Measurements from ENCODE around the gene GGCT. TPM values are rescaled to one million over a fixed set of nuclear protein-coding genes. Genes with fewer than 3 reads are reported as not detected.

The GGCT gene
- total and polyA plus RNA-seq, 12 donors: 18.6 to 67.8 (median 41.3) TPM

DNA sequence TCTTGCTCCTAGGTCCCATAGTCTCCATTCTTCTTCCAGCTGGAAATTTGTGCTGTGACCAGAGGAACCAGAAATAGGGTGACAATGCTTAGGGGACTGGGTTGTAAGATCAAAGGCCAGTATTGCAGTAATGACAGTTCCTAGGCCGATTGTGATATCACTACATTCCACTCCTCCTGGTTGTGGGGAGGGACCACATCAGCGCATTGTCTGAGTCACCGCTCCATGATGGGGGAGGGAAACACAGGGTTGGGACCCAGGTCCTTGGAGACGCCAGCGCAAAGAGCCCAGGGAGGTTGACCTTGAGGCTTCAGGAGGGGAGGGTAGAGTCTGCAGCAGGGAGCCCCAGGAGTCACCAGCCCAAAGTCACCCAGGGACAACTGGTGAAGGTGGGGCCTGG is 20.8 kb upstream of the GGCT start:
- no peaks in the 10 kb centered on the region for H3K9me3 ChIP-seq (replicated peaks in 1 of 3)
- H3K27me3 ChIP-seq: no peaks in the 10 kb centered on the region
- no peak overlapping the region for H3K27ac ChIP-seq
- peak; percentile 43 to 79 (median 68) for DNase-seq
- no peak overlapping the region for H3K4me3 ChIP-seq
- H3K4me1 ChIP-seq (replicated peaks in 1 of 2): peaks cover 7 to 11% of the 10 kb centered on the region in 2 donors
- 38 to 53% (median 46%) methylated on average over 5 of the region's 5 CpGs; no CpG with 5 or more reads in 1 of the 4 donors for WGBS, 4 donors
- intact Hi-C loops (cut with DNase I): no loop called here
- TF ChIP-seq POLR2A (IDR thresholded peaks at IDR 0.05): no peak
- TF ChIP-seq, protein P1, sequence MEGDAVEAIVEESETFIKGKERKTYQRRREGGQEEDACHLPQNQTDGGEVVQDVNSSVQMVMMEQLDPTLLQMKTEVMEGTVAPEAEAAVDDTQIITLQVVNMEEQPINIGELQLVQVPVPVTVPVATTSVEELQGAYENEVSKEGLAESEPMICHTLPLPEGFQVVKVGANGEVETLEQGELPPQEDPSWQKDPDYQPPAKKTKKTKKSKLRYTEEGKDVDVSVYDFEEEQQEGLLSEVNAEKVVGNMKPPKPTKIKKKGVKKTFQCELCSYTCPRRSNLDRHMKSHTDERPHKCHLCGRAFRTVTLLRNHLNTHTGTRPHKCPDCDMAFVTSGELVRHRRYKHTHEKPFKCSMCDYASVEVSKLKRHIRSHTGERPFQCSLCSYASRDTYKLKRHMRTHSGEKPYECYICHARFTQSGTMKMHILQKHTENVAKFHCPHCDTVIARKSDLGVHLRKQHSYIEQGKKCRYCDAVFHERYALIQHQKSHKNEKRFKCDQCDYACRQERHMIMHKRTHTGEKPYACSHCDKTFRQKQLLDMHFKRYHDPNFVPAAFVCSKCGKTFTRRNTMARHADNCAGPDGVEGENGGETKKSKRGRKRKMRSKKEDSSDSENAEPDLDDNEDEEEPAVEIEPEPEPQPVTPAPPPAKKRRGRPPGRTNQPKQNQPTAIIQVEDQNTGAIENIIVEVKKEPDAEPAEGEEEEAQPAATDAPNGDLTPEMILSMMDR (IDR thresholded peaks at IDR 0.05): no peak
- H3K36me3 ChIP-seq (replicated peaks in 1 of 2): no peaks in the 10 kb centered on the region

DNA sequence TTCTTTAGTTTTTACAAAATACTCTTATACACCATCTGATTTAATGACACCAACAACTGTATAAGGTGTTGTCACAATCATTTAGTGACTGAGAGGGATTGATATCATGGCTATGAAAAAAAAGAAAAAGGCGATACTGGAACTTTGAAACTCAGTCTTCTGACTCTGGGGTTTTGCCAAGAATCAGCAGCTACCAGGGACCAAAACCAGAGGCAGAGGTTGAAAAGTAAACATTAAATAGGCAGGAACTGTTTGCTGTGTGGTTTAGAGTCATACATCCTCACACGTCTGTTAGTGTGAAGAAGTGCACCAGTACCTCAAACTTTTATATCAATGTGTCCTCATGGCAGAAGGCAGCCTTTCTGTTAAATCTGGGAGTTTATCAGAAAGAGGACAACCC is 19.9 kb upstream of the GGCT start:
- Histone ChIP-seq H3K27me3 (no peaks in the 10 kb centered on the region), H3K27ac (no peak overlapping the region), H3K9me3 (replicated peaks in 1 of 3) (no peaks in the 10 kb centered on the region), H3K4me1 (replicated peaks in 1 of 2) (peaks cover 8 to 11% of the 10 kb centered on the region in 2 donors), H3K4me3 (no peak overlapping the region), H3K36me3 (replicated peaks in 1 of 2) (no peaks in the 10 kb centered on the region)
- 85 to 94% (median 87%) methylated on average over 2 of the region's 2 CpGs for WGBS, 4 donors
- intact Hi-C loops (cut with DNase I): no loop called here
- no peak for DNase-seq
- TF ChIP-seq, protein P1 (IDR thresholded peaks at IDR 0.05): no peak
- TF ChIP-seq POLR2A (IDR thresholded peaks at IDR 0.05): no peak

DNA sequence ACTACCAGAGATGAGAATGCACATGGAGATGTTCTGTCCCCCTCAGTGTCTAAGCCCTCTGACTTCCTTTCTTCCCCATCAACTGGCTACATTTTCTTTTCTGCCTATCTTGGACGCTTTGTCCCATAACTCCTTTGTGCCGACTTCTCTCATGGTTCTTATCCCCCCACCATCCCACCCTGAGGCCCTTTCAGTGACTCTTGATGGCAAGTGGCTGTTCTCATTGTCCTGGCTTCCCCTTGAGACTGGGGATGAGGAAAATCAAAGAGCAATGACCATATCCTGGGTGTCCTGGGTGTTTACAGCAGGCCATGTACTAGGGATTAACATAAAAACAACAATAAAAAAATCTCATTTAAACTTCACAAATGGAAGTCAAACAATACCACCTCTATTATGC is 18.8 kb upstream of the GGCT start:
- WGBS, 4 donors: 85 to 100% (median 94%) methylated on average over 2 of the region's 2 CpGs
- TF ChIP-seq, protein P1 (IDR thresholded peaks at IDR 0.05): no peak
- no peak for TF ChIP-seq POLR2A (IDR thresholded peaks at IDR 0.05)

DNA sequence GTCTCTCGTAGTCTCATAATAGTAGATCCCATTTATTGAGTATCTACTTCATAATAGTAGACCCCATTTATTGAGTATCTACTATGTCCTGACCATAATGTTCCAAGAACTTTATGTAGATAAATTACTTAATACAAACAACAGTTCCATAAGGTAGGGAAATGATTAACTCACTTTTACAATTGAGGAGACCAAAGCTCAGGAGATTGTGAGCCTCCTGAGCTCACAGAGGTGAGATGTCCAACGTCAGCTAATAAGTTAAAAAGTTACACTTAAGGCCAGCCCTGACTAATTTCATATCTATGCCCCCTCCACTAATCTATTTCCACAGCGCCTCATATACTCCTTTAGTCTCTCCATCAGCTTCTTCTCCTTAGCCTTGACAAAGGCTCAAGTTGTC is 17.5 kb upstream of the GGCT start:
- Histone ChIP-seq H3K27ac (peak overlapping the region in 1 of 5 donors; percentile 17), H3K9me3 (replicated peaks in 1 of 3) (no peaks in the 10 kb centered on the region), H3K36me3 (replicated peaks in 1 of 2) (no peaks in the 10 kb centered on the region), H3K27me3 (no peaks in the 10 kb centered on the region), H3K4me1 (replicated peaks in 1 of 2) (peaks cover 8 to 11% of the 10 kb centered on the region in 2 donors), H3K4me3 (no peak overlapping the region)
- TF ChIP-seq, protein P1 (IDR thresholded peaks at IDR 0.05): no peak
- no peak for TF ChIP-seq POLR2A (IDR thresholded peaks at IDR 0.05)
- no peak for DNase-seq
- 94 to 100% (median 96%) methylated on average over 3 of the region's 3 CpGs for WGBS, 4 donors
- intact Hi-C loops (cut with DNase I): no loop called here

More for the DNA sequence above, 18.8 kb upstream of the GGCT start:
- H3K9me3 ChIP-seq (replicated peaks in 1 of 3): no peaks in the 10 kb centered on the region
- H3K36me3 ChIP-seq (replicated peaks in 1 of 2): no peaks in the 10 kb centered on the region
- no peaks in the 10 kb centered on the region for H3K27me3 ChIP-seq
- no peak overlapping the region for H3K4me3 ChIP-seq
- peaks cover 8 to 11% of the 10 kb centered on the region in 2 donors for H3K4me1 ChIP-seq (replicated peaks in 1 of 2)
- no peak for DNase-seq
- no peak overlapping the region for H3K27ac ChIP-seq
- intact Hi-C loops (cut with DNase I): no loop called here

Measured in adrenal gland (tissue), 12 donors.